KMS-11 (cell line): ENCODE results near the gene PRPF40A.

Experiments used
- H2AFZ ChIP-seq: fragments of 200-600 bp; sonication (generic); 2 replicates; pipeline ENCODE4 v1.6.1; 2016; ENCODE audit warnings: antibody characterized with exemption, mixed run types, low read depth
- H3K27ac ChIP-seq: fragments of 200-600 bp; sonication (generic); 2 replicates; pipeline ENCODE4 v1.6.1; 2016; ENCODE audit warnings: mild to moderate bottlenecking, mixed run types
- H3K27me3 ChIP-seq: fragments of 200-600 bp; sonication (generic); 2 replicates; pipeline ENCODE4 v1.6.1; 2017; ENCODE audit warnings: mild to moderate bottlenecking, low read depth, mixed run types, moderate library complexity; ENCODE audit not compliant: insufficient read depth
- H3K36me3 ChIP-seq: fragments of 200-600 bp; sonication (generic); 2 replicates; pipeline ENCODE4 v1.6.1; 2017; ENCODE audit warnings: mild to moderate bottlenecking, mixed run types; ENCODE audit not compliant: insufficient read depth
- H3K4me1 ChIP-seq: fragments of 200-600 bp; sonication (generic); 2 replicates; pipeline ENCODE4 v1.6.1; 2016; ENCODE audit warnings: mild to moderate bottlenecking, low read depth, mixed run types; ENCODE audit not compliant: poor library complexity, severe bottlenecking
- H3K4me2 ChIP-seq: fragments of 200-600 bp; sonication (generic); 2 replicates; pipeline ENCODE4 v1.7.0; 2016; ENCODE audit warnings: mild to moderate bottlenecking, mixed run types
- H3K4me3 ChIP-seq: fragments of 200-600 bp; sonication (generic); IDR thresholded peaks from 2 replicates; pipeline ENCODE4 v1.6.1; 2017; ENCODE audit warnings: low read depth, low read length, mixed read lengths; ENCODE audit not compliant: insufficient read depth
- H3K79me2 ChIP-seq: fragments of 200-600 bp; sonication (generic); 2 replicates; pipeline ENCODE4 v1.6.1; 2016; ENCODE audit warnings: low read depth, mixed run types; ENCODE audit not compliant: insufficient read depth
- H3K9ac ChIP-seq: fragments of 200-600 bp; sonication (generic); 2 replicates; pipeline ENCODE4 v1.6.1; 2016; ENCODE audit warnings: mild to moderate bottlenecking, mixed run types
- H4K20me1 ChIP-seq: fragments of 200-600 bp; sonication (generic); 2 replicates; pipeline ENCODE4 v1.6.1; 2016; ENCODE audit warnings: mild to moderate bottlenecking, mixed run types; ENCODE audit not compliant: insufficient read depth
- TF ChIP-seq, protein P1 (sequence below): fragments of 200-600 bp; sonication (generic); conservative IDR thresholded peaks from 2 replicates; pipeline ENCODE4 v1.6.1; 2017; ENCODE audit warnings: low read depth, mild to moderate bottlenecking, antibody characterized with exemption, low read length, moderate library complexity, mixed read lengths

PRPF40A gene

DNA sequence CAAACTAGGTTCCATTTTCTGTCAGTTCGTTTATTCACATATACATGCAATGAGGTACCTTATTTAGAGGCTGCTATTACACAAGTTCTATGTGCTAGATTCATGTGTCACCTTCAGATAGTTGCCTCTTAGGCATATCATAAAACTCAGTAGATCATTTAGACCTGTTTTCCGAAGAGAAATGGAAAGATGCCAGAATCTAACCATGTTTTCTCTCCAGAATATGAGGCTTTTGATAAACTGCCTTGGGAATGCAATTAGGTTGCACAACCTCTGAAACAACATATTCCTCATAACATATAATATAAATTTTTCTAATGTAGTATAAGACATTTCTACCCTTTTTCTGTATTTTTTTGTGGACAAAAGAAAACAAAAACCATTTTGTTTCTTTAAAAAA lies 108.1 kb downstream of the PRPF40A start:
- no peak overlapping the region for H2AFZ ChIP-seq
- no peak overlapping the region for H3K4me2 ChIP-seq
- no peaks in the 10 kb centered on the region for H3K27me3 ChIP-seq
- H3K4me3 ChIP-seq: no peak overlapping the region
- no peaks in the 10 kb centered on the region for H3K36me3 ChIP-seq
- peaks cover 25% of the 10 kb centered on the region for H3K4me1 ChIP-seq
- H4K20me1 ChIP-seq: no peaks in the 10 kb centered on the region
- H3K79me2 ChIP-seq: no peaks in the 10 kb centered on the region
- H3K27ac ChIP-seq: no peak overlapping the region
- no peak overlapping the region for H3K9ac ChIP-seq
- TF ChIP-seq, protein P1, sequence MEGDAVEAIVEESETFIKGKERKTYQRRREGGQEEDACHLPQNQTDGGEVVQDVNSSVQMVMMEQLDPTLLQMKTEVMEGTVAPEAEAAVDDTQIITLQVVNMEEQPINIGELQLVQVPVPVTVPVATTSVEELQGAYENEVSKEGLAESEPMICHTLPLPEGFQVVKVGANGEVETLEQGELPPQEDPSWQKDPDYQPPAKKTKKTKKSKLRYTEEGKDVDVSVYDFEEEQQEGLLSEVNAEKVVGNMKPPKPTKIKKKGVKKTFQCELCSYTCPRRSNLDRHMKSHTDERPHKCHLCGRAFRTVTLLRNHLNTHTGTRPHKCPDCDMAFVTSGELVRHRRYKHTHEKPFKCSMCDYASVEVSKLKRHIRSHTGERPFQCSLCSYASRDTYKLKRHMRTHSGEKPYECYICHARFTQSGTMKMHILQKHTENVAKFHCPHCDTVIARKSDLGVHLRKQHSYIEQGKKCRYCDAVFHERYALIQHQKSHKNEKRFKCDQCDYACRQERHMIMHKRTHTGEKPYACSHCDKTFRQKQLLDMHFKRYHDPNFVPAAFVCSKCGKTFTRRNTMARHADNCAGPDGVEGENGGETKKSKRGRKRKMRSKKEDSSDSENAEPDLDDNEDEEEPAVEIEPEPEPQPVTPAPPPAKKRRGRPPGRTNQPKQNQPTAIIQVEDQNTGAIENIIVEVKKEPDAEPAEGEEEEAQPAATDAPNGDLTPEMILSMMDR: no peak

DNA sequence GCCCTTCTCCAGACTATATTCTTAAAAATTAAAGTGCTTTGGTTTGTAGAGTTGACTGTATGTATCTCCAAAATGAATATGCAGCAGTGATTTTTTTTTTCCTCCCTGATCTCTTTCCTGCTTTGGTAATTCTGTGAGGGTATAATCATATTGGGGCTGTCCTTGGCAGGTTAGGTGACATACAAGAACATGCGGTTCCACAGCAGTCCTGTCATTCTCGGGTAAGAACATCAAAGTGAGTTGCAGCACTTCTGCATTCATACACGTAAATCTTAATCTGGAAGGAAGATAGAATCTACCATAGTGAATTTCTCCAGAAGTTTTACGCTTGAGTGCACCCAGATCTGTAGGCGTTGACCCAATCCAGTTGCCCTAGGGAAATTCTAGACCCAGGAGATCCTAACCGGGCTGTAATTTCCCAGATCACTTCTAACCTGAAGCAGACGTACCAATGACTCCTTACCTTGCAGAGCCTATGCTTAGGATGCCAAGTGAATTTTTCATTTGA lies 109.4 kb downstream of the PRPF40A start:
- Histone ChIP-seq H3K4me3 (no peak overlapping the region), H3K36me3 (no peaks in the 10 kb centered on the region), H2AFZ (no peak overlapping the region), H3K27me3 (no peaks in the 10 kb centered on the region), H3K27ac (no peak overlapping the region), H3K4me1 (peaks cover 19% of the 10 kb centered on the region), H3K4me2 (no peak overlapping the region), H4K20me1 (no peaks in the 10 kb centered on the region), H3K79me2 (no peaks in the 10 kb centered on the region), H3K9ac (no peak overlapping the region)
- TF ChIP-seq, protein P1: no peak

DNA sequence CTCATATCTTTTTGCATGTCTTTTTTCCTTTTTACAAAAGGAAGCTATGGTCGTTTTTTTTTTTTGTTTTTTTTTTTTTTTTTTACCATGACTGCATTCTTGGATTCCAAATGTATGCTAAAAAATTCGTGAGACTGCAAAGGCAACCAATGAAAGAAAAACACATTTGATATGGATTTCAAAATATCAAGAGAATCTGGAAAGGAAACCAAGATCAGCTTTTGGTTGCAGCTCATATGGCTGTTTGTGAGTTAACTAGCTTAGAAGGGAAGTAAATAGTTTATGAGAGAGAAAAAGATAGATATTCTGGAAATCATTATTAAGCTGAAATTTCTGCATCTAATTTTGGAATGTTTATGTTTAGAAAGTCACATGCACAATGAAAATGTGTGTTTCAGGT lies 110.3 kb downstream of the PRPF40A start:
- Histone ChIP-seq H3K36me3 (no peaks in the 10 kb centered on the region), H3K4me2 (no peak overlapping the region), H3K27me3 (no peaks in the 10 kb centered on the region), H2AFZ (no peak overlapping the region), H3K79me2 (no peaks in the 10 kb centered on the region), H3K27ac (no peak overlapping the region), H3K4me1 (peaks cover 10% of the 10 kb centered on the region), H3K9ac (no peak overlapping the region), H4K20me1 (no peaks in the 10 kb centered on the region), H3K4me3 (no peak overlapping the region)
- TF ChIP-seq, protein P1: no peak

DNA sequence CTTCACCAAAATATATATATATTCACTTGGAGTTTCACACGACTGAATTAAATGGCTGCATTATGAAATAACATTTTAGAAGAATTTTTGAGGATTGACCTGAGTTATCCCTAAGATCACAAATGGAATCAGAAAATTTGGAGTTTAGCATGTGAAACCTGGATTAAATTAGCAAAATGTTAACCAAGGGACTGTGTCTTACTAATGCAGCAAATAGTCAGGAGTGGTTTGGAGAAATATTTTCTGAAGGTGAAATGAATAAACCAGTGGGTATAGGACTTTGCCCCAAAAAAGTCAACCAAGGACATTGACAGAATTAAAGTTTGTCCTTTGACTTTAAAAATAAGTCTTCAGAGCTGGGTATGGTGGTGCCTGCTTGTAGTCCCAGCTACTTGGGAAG lies 111.2 kb downstream of the PRPF40A start:
- Histone ChIP-seq H2AFZ (no peak overlapping the region), H3K4me1 (peaks cover 1% of the 10 kb centered on the region), H3K9ac (no peak overlapping the region), H3K79me2 (no peaks in the 10 kb centered on the region), H3K36me3 (no peaks in the 10 kb centered on the region), H3K27me3 (no peaks in the 10 kb centered on the region), H3K27ac (no peak overlapping the region), H4K20me1 (no peaks in the 10 kb centered on the region), H3K4me3 (no peak overlapping the region), H3K4me2 (no peak overlapping the region)
- TF ChIP-seq, protein P1: no peak

DNA sequence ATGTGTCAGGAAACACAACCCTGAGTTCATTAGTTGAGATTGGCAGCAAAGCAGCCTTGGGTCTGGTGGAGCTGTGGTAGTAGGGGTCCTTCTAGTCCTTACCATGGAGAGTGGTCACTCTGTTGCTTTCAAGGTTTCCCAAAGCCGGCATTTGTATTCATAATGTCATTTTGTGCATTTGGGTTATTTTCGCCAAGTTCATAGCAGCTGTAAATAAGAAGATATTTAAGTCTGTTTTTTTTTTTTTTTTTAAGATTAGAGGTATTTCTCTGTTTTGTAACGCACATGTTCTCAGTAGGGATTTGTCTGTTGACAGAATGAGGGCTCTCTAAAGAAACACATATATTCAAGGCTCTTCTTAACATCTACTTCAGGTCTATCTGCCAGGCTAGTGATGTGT lies 114.1 kb downstream of the PRPF40A start:
- no peaks in the 10 kb centered on the region for H3K36me3 ChIP-seq
- no peaks in the 10 kb centered on the region for H4K20me1 ChIP-seq
- H3K79me2 ChIP-seq: no peaks in the 10 kb centered on the region
- H3K27ac ChIP-seq: no peak overlapping the region
- no peak overlapping the region for H3K9ac ChIP-seq
- H2AFZ ChIP-seq: no peak overlapping the region
- H3K27me3 ChIP-seq: no peaks in the 10 kb centered on the region
- H3K4me2 ChIP-seq: no peak overlapping the region
- H3K4me1 ChIP-seq: no peaks in the 10 kb centered on the region
- H3K4me3 ChIP-seq: no peak overlapping the region
- TF ChIP-seq, protein P1: no peak
